Central memory CD8-positive, alpha-beta T cell (primary cell): ENCODE measurements around the gene RASAL2.

Experiments used
- ATAC-seq: fragments of 150-1000 bp; cut with Tn5 transposase; replicated peaks from 2 replicates; pipeline ENCODE4 v1.10.0; 2022; ENCODE audit warnings: mild to moderate bottlenecking, moderate FRiP score, moderate number of reproducible peaks; ENCODE audit not compliant: poor library complexity, severe bottlenecking; ENCODE audit errors: extremely low read depth
- DNase-seq, 2 donors: peaks; one replicate each; pipeline ENCODE4 v3.0.0; 2021; ENCODE audit warnings: low spot score in 2 of 2
- H3K27ac Mint-ChIP-seq: one replicate; pipeline ENCODE4 v1.8.0; 2022; ENCODE audit warnings: low read depth, mild to moderate bottlenecking, moderate library complexity, mixed read lengths
- H3K27me3 Mint-ChIP-seq: one replicate; pipeline ENCODE4 v1.8.0; 2022; ENCODE audit warnings: mixed read lengths
- H3K36me3 Mint-ChIP-seq: one replicate; pipeline ENCODE4 v1.8.0; 2022; ENCODE audit warnings: mild to moderate bottlenecking, moderate library complexity, mixed read lengths; ENCODE audit not compliant: insufficient read depth
- H3K4me1 Mint-ChIP-seq: one replicate; pipeline ENCODE4 v1.8.0; 2022; ENCODE audit warnings: mixed read lengths
- H3K4me3 Mint-ChIP-seq: one replicate; pipeline ENCODE4 v1.8.0; 2022; ENCODE audit warnings: mild to moderate bottlenecking, moderate library complexity, mixed read lengths
- H3K9me3 Mint-ChIP-seq: one replicate; pipeline ENCODE4 v1.8.0; 2022; ENCODE audit warnings: mixed read lengths

The RASAL2 gene

DNA sequence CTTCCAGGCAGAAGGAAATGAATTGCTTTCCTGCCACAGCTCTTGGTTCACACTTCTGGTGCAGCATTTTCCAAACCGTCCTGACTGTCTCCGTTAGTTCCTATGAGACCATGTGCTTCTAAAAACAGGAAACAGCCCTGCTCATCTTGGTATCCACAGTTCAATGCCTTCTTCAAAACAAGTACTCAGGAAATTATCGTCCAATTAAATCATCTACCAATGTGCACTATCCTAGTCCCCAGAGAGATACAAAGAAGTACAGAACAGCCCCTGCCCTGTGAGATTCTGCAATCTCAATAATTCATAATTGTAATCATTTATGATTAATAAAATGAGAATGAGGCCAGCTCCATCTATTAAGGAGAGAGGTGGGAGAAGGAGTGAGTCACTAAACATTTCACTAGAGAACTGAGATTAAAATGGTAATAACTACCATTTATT lies 391.7 kb downstream of the RASAL2 start:
- ATAC-seq (no peak), DNase-seq (no peak)
- Mint-ChIP-seq H3K4me1 (no peaks in the 10 kb centered on the region), H3K4me3 (no peak overlapping the region), H3K9me3 (no peaks in the 10 kb centered on the region), H3K27ac (no peak overlapping the region), H3K36me3 (no peaks in the 10 kb centered on the region), H3K27me3 (peaks cover 33% of the 10 kb centered on the region)

DNA sequence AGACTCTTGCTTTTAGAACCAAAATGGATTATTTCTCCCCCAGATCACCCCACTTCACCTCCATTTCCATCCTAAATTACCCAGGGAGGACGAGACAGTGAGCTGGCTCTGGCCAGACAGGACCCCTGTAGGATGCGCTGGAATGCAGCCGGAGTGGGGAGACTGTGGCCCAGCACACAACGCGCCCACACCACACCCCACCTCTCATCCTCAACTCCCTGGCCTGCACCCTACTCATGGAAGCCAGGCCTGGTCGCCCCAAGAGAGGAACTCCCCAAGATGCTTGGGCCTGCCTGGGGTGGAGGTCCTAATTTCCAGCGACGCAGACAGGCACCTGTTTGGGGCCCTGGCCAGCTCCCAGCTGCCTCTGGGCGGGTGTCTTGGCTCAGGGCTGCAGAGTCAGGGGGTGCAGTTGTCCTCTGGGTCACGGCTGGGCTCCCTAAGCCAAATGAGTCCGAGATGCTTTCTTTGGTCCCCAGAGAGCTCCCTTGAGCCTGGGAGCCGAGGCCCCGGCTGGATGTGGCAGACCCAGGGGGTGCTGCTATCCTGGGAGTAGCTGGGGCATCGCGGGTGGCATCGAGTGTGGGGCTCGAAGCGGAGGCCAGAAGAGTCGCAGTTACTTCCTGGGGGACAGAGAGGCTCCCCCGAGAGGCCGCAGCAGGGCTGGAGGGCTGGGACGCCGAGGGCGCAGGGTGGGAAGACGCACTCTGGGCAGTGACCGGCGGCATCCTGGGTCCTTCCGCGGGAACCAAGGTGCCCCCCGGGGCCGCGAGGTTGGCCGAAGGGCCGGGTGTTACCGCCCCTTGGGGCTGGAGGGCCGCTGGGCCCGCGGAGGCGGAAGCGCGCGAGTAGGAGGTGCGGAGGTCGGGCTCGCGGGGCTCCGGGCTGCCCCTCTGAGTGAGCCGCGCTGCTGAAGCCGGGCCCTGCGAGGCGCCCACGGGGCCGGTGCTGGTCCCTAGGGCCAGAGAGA lies 392.5 kb downstream of the RASAL2 start:
- no peaks in the 10 kb centered on the region for H3K4me1 Mint-ChIP-seq
- DNase-seq (no peak), ATAC-seq (no peak)
- H3K27me3 Mint-ChIP-seq, result peaks cover 38% of the 10 kb centered on the region
- no peaks in the 10 kb centered on the region for H3K36me3 Mint-ChIP-seq
- no peak overlapping the region for H3K27ac Mint-ChIP-seq
- H3K4me3 Mint-ChIP-seq, result no peak overlapping the region
- no peaks in the 10 kb centered on the region for H3K9me3 Mint-ChIP-seq

DNA sequence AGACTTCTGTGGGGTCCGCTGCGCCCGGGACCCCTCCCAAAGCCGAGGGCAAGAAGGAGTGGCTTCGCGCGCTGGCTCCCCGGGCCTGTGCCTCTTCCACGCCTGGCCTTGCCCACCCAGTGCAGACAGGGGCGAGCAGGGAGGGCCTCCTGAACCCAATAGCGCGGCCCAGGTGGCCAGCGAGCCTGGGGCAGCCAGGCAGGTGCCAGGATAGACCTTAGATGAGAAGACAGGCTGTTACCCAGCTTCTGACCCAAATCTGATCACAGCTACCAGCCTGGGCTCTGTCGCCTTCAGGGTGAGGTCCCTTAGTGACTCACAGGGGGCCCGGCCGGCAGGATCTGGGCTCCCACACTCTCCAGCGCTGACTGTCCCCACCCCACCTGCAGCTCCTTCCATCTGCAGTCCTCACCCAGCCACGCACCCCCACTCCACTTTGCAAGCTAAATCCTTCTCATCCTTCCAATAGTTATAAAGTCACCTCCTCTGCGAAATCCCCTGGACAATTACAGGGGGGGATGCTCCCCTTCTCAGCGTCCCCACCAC lies 393.2 kb downstream of the RASAL2 start:
- DNase-seq (no peak), ATAC-seq (no peak)
- Mint-ChIP-seq H3K27me3 (peaks cover 38% of the 10 kb centered on the region), H3K9me3 (no peaks in the 10 kb centered on the region), H3K36me3 (no peaks in the 10 kb centered on the region), H3K27ac (no peak overlapping the region), H3K4me1 (no peaks in the 10 kb centered on the region), H3K4me3 (no peak overlapping the region)

DNA sequence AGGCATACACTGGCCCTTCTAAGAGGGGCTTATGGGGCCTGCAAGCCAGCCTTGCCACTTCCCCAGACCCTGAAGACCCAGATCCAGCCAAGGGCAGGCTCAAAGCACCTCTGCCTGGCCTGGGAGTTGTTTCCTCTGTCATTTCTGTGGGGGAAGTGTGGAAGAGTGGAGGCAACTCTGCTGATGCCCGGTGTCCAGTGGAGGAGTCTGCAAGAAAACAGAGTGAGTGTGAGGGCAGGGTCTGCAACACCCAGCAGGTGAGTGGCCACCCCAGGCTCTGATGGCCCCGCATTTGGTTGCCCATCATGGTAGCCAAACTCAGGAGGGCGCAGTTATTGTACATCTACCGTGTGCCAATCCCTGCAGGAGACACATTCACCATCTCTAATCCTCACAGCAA lies 394.5 kb downstream of the RASAL2 start:
- H3K27ac Mint-ChIP-seq, result no peak overlapping the region
- no peak overlapping the region for H3K4me3 Mint-ChIP-seq
- H3K4me1 Mint-ChIP-seq, result no peaks in the 10 kb centered on the region
- no peaks in the 10 kb centered on the region for H3K9me3 Mint-ChIP-seq
- DNase-seq, result no peak
- H3K36me3 Mint-ChIP-seq, result no peaks in the 10 kb centered on the region
- no peak for ATAC-seq
- peaks cover 38% of the 10 kb centered on the region for H3K27me3 Mint-ChIP-seq

DNA sequence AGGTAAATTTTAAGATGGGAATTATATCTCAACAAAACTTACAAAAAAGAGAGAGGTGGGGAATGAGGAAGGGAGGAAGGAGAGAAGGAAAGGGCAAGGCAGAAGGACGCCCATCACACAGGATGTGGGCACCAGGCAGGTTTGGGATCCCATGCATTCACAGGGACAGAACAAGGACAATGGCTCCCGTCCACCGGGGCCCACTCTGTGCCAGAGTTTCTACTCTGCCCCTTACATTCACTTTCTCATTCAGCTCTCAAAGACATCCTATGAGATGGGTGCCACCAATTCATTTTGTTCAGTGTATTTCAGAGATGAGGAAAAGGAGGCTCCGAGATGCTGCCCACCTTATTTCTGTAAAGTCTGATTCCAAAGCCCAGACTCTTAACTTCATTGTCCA lies 395.5 kb downstream of the RASAL2 start:
- H3K27me3 Mint-ChIP-seq, result peaks cover 38% of the 10 kb centered on the region
- H3K4me3 Mint-ChIP-seq, result no peak overlapping the region
- H3K27ac Mint-ChIP-seq, result no peak overlapping the region
- ATAC-seq, result no peak
- H3K4me1 Mint-ChIP-seq, result no peaks in the 10 kb centered on the region
- H3K9me3 Mint-ChIP-seq, result no peaks in the 10 kb centered on the region
- no peaks in the 10 kb centered on the region for H3K36me3 Mint-ChIP-seq
- DNase-seq, result no peak

DNA sequence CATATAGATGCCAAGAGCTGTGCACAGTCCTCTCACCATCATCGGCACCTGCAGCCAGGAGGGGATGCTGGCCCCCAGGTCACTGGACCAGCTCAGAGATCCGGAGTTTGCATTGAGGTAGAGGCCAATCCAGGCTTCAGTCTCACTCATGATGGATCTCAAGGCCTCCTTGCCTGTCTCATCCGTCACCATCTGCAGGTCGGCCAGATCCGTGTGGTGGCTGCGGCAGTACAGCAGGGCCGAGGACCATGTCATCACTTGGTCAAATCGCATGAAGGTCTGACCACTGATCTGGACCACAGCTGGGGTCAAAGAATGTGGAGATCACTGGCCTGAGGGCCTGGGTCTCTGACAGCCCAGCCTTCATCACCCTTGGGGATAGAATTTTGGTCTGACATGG lies 396.2 kb downstream of the RASAL2 start:
- Mint-ChIP-seq H3K27me3 (peaks cover 38% of the 10 kb centered on the region), H3K4me3 (no peak overlapping the region), H3K4me1 (no peaks in the 10 kb centered on the region), H3K9me3 (no peaks in the 10 kb centered on the region), H3K27ac (no peak overlapping the region), H3K36me3 (no peaks in the 10 kb centered on the region)
- DNase-seq (no peak), ATAC-seq (no peak)

DNA sequence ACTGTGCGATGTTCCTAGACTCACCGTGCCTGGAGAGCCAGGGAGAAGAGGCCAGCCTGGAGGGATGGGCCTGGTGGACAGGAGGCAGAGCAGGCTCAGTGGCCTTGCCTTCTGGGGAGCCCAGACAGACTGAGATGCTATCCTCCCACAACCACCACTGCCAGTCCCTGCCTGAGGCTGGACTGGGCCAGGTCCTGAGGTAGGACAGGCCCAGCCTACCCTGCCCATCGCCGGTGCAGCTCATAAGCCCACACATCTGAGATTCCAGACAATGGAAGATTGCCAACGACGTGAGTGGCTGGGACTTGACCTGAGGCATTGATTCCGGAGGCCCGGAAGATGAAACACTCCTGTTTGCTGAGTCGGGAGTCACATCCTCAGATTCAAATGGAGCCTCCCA lies 397.1 kb downstream of the RASAL2 start:
- no peak overlapping the region for H3K4me3 Mint-ChIP-seq
- DNase-seq (no peak), ATAC-seq (no peak)
- H3K36me3 Mint-ChIP-seq, result no peaks in the 10 kb centered on the region
- H3K27ac Mint-ChIP-seq, result no peak overlapping the region
- no peaks in the 10 kb centered on the region for H3K9me3 Mint-ChIP-seq
- H3K4me1 Mint-ChIP-seq, result no peaks in the 10 kb centered on the region
- H3K27me3 Mint-ChIP-seq, result peaks cover 38% of the 10 kb centered on the region

DNA sequence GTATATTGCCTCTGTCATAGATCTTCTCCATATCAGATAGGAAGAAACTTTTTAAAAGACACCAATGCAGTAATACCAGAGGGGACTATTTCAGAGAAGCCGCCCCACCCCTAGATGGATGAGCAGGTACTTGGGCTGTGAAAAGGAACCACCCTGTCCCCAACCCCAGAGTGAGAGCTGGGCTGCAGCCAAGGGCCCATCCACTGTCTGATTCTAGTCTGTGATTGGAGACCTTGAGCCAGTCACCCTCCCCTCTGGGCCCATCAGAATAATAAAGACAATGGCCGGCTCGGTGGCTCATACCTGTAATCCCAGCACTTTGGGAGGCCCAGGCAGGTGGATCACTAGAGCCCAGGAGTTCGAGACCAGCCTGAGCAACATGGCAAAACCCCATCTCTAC lies 397.8 kb downstream of the RASAL2 start:
- no peaks in the 10 kb centered on the region for H3K9me3 Mint-ChIP-seq
- no peak overlapping the region for H3K27ac Mint-ChIP-seq
- H3K4me3 Mint-ChIP-seq, result no peak overlapping the region
- DNase-seq (no peak), ATAC-seq (no peak)
- peaks cover 38% of the 10 kb centered on the region for H3K27me3 Mint-ChIP-seq
- H3K4me1 Mint-ChIP-seq, result no peaks in the 10 kb centered on the region
- no peaks in the 10 kb centered on the region for H3K36me3 Mint-ChIP-seq

DNA sequence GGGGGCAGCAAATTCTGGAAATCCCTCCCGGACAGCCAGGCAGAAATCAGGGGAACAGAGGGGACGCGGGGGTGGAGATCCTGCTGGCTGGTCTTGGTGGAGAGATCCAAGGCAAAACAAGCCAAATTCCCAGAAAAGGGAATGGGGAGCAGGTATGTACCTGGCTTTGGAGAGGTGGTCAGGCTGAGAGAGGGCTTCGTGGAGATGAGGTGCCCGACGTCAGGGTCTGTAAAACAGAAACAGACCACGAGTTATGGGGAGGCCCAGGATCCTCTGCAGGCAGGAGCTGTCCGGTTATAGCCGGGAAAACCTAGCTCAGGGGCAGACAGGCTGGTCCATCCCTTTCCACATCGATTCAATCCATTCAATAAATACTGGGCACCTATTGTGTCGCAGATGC lies 398.4 kb downstream of the RASAL2 start:
- Mint-ChIP-seq H3K9me3 (no peaks in the 10 kb centered on the region), H3K27ac (no peak overlapping the region), H3K36me3 (no peaks in the 10 kb centered on the region), H3K27me3 (peaks cover 34% of the 10 kb centered on the region), H3K4me1 (no peaks in the 10 kb centered on the region), H3K4me3 (no peak overlapping the region)
- ATAC-seq, result no peak
- no peak for DNase-seq

DNA sequence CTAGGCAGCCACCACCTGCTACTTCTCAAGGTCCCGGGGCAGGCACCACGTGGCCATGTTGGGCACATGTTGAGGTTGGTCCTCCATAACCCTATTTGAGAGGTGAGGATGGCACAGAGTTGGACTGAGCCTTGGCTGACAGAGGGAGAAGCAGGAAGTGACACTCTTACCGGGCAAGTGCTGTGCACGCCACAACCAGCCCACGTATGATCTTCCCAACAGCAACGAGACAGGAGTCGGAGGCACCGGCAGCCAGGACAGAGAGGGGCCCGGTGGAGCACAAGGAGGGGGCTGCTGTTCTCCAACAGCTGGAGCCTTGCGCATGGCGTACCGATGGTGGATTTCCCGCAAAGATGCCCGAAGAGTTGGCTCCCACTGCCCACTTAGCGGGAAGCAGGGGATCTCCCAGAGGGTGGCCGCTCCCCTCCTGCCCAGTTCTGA lies 399.4 kb downstream of the RASAL2 start:
- no peaks in the 10 kb centered on the region for H3K9me3 Mint-ChIP-seq
- H3K27ac Mint-ChIP-seq, result no peak overlapping the region
- peaks cover 24% of the 10 kb centered on the region for H3K27me3 Mint-ChIP-seq
- no peak for ATAC-seq
- no peak for DNase-seq
- H3K4me3 Mint-ChIP-seq, result no peak overlapping the region
- H3K4me1 Mint-ChIP-seq, result no peaks in the 10 kb centered on the region
- H3K36me3 Mint-ChIP-seq, result no peaks in the 10 kb centered on the region

DNA sequence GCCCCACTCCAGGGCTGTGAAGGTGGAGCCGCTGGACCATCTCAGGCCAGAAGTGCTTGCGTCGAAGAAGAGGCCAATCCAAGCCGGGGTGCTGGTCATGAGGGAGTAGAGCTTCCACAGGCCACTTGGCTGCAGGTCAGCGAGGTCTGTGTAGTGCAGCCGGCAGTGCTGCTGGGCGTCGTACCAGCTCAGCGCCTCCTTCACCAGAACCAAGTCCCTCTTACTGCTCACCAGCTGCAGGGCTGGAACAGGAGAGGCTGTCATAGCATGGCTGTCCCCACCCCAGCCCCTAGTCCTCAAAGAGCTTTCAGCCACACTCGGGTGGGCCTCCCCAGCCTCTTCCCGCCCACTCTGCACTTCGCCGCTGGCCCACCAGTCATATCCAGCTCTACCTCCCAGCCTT lies 400.7 kb downstream of the RASAL2 start:
- H3K27ac Mint-ChIP-seq, result no peak overlapping the region
- H3K4me1 Mint-ChIP-seq, result no peaks in the 10 kb centered on the region
- no peak overlapping the region for H3K4me3 Mint-ChIP-seq
- ATAC-seq, result no peak
- H3K27me3 Mint-ChIP-seq, result peaks cover 15% of the 10 kb centered on the region
- H3K9me3 Mint-ChIP-seq, result no peaks in the 10 kb centered on the region
- H3K36me3 Mint-ChIP-seq, result no peaks in the 10 kb centered on the region
- no peak for DNase-seq

DNA sequence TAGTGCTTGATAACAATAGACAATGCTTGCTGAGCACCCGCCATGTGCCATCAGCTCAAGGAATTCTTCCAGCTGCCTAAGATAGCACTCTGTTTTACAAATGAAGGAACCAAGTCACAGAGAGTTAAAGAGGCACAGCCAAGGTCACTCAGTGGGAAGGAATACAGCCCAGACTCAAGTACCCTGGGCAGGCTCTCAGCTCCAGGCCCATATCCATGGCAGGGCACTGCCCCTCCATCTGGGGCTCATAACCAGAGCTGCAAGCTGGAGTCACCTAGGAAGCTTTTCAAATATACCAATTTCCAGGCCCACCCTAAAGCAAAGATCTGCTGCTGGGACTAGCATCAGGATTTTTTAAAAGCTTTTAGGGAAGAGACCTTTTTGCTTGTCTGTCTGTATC lies 401.3 kb downstream of the RASAL2 start:
- ATAC-seq (no peak), DNase-seq (no peak)
- Mint-ChIP-seq H3K4me3 (no peak overlapping the region), H3K27ac (no peak overlapping the region), H3K36me3 (no peaks in the 10 kb centered on the region), H3K4me1 (no peaks in the 10 kb centered on the region), H3K9me3 (no peaks in the 10 kb centered on the region), H3K27me3 (peaks cover 9% of the 10 kb centered on the region)

DNA sequence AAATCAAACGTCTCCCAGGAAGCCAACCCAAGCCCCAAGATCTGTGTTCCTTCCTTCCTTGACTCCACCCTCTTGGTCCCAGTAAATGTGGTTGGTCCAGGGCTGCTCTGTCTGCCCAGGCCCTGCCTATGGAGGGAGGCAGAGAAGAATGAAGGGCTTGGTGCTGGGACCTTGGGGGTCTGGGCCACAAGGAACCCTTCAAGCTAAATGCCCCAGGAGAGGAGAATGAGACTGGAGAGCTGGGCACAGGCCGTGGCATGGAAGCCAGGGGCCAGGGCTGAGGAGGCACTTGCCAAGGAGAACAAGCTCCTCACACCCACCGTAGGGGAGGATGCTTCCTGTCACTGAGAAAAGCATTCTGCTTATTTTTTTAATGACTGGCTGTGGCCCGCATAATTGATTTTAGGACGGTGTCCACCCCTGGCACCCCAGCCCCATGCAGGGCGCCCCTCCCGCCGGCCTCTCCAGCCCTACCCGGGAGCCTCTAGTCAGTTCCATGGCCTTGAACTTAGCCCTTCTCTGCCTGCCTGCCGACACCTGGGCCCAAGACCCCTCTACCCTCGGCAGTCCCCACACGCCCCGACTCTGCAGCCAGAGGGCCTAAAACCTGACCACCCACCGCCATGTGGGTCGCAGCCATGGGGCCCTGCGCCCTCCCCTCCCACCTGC lies 402.0 kb downstream of the RASAL2 start:
- H3K4me3 Mint-ChIP-seq, result no peak overlapping the region
- no peaks in the 10 kb centered on the region for H3K4me1 Mint-ChIP-seq
- peaks cover 2% of the 10 kb centered on the region for H3K27me3 Mint-ChIP-seq
- no peak for ATAC-seq
- no peaks in the 10 kb centered on the region for H3K36me3 Mint-ChIP-seq
- no peaks in the 10 kb centered on the region for H3K9me3 Mint-ChIP-seq
- no peak for DNase-seq
- no peak overlapping the region for H3K27ac Mint-ChIP-seq
